HG03354 (cell line): ENCODE data around the gene PML.

ENCODE experiments used
- ATAC-seq: cut with Tn5 transposase; IDR thresholded peaks from one replicate; pipeline ENCODE4 v1.9.1; 2021; ENCODE audit warnings: mild to moderate bottlenecking; ENCODE audit not compliant: unreplicated experiment, poor library complexity, severe bottlenecking

The PML gene, protein sequence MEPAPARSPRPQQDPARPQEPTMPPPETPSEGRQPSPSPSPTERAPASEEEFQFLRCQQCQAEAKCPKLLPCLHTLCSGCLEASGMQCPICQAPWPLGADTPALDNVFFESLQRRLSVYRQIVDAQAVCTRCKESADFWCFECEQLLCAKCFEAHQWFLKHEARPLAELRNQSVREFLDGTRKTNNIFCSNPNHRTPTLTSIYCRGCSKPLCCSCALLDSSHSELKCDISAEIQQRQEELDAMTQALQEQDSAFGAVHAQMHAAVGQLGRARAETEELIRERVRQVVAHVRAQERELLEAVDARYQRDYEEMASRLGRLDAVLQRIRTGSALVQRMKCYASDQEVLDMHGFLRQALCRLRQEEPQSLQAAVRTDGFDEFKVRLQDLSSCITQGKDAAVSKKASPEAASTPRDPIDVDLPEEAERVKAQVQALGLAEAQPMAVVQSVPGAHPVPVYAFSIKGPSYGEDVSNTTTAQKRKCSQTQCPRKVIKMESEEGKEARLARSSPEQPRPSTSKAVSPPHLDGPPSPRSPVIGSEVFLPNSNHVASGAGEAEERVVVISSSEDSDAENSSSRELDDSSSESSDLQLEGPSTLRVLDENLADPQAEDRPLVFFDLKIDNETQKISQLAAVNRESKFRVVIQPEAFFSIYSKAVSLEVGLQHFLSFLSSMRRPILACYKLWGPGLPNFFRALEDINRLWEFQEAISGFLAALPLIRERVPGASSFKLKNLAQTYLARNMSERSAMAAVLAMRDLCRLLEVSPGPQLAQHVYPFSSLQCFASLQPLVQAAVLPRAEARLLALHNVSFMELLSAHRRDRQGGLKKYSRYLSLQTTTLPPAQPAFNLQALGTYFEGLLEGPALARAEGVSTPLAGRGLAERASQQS

DNA sequence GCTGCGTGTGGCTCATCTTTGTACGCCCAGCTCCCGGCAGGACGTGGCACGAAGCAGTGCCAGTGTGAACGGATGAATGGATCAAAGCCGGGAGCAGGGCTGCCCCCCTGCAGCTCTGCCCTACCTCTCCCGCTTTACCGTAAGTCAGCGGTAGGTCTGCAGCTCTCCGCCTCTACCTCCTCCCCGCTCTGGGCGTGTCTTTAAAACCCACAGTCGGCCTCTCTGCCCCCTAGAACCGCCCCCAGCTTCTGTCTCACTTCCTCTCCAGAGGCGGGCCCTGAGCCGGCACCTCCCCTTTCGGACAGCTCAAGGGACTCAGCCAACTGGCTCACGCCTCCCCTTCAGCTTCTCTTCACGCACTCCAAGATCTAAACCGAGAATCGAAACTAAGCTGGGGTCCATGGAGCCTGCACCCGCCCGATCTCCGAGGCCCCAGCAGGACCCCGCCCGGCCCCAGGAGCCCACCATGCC lies at the start of gene PML:
PML (plus strand) TSS at position 304 of the 471 bp plus-strand sequence; CDS start at position 401, 97 bp downstream.
- peak; percentile 78 for ATAC-seq

GRCh38 chr15:73945130-73945508 lies 49.4 kb upstream of the PML start:
- ATAC-seq: no peak

DNA sequence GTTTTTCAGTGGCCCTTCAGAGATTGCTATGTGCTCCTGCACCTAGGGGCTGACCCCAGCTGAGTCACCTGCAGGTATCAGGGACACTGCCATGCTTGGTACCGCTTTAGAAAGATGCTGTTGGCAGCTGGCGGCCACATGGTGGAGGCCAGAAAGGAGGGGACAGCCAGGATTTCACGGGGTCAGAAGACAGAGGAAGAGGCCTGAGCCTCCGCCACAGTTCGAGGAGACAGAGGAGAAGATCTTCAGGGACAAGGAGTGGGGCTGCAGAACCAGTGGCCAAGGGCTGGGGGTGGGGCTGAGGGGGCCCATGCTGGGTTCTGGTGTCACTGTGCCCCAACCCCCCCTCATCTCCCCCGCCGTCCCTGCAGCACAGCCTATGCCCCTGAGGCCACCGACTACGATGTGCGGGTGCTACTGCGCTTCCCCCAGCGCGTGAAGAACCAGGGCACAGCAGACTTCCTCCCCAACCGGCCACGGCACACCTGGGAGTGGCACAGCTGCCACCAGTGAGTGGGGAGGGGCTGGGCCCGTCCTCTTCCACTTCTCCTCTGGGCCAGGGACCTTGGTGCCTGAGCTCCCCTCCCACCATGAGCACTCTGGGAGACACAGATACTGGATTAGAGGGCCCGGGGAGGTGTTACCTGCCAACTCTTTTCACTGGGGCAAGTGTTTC lies 48.3 kb upstream of the PML start:
- no peak for ATAC-seq

DNA sequence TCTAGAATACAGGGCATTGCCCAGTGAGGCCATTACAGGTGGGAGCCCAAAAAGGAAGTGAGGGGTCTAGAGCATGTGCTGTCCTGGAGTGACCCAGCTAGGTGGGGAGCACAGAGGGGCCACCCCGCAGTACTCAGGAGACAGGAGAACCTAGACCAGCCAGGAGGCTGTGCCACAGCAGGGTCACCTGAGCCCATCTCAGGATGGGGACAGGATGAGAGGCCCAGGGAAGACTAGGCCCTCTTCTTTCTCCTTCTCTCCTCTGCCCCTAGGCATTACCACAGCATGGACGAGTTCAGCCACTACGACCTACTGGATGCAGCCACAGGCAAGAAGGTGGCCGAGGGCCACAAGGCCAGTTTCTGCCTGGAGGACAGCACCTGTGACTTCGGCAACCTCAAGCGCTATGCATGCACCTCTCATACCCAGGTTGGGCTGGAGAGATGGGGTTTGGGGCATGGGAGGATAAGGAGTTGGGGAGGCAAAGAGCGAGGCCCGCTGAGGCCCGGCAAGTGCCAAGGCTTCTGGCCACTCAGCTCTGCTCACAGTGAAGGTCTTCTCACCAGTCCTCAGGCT lies 47.6 kb upstream of the PML start:
- no peak for ATAC-seq

GRCh38 chr15:73947651-73948050 lies 46.9 kb upstream of the PML start:
- ATAC-seq: no peak

DNA sequence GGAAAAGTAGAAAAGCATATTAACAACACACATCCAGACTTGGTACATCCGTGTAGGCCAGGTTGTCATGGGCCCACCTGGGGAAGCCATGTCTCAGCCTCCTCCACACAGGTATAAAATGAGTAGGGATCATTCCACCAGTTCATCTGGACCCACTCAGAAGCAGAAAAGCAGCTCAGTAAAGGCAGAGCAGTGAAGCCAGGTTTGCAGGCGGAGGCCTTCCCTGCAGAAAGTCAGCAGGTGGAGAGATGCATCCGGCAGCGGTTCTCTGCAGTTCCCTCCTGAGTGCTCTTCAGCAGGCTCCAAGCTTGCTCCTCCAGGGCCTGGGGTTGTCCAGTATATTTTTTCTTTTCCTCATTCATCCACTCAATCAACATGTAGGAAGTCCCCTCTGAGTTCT lies 46.1 kb upstream of the PML start:
- no peak for ATAC-seq

DNA sequence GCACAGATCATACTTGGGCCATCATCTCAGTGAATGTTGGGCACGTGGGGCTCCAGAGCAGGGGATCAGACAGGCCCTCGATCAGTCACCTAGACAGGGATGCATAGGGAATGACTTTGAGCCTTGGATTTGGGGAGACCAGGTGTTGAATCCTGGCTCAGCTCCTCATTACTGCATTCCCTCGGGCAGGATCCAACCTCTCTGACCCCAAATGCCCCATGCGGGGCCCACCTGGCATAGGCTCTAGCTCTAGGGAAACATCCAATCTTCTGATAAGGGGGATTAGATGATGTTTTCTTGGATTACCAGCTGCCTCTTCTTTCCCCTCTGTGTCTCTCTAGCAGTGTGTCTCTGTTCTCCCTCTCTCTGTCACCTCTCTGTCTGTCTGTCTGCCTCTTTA lies 45.5 kb upstream of the PML start:
- ATAC-seq: no peak

DNA sequence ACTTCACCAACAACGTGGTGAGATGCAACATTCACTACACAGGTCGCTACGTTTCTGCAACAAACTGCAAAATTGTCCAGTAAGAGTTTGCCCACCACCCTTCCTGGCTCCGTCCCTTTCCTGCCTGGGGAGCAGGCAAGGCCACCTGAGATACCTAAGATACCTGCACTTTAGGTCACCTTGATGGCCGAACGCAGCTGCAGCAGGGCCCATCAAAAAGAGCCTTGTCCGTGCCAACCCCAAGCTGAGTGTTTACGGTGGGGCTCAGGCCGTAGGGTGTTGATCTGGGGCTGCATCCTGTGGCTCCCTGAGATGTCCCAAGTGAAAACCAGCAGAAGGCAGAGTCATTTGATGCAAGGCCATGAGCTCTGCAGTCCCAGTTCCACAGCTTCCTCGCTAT lies 45.0 kb upstream of the PML start:
- ATAC-seq: no peak

DNA sequence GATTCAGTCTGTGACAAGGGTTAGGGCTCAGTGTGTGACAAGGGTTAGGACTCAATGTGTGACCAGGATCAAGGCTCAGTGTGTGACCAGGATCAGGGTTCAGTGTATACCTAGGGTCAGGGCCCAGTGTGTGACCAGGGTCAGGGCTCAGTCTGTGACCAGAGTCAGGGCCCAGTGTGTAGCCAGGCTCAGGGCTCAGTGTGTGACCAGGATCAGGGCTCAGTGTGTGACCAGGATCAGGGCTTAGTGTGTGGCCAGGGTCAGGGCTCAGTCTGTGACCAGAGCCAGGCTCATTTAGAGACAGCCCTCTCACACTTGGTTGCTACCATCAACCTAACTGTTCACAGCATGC lies 44.1 kb upstream of the PML start:
- ATAC-seq: no peak

GRCh38 chr15:73950831-73951561 lies 43.5 kb upstream of the PML start:
- no peak for ATAC-seq

GRCh38 chr15:73951601-73952000 lies 42.9 kb upstream of the PML start:
- ATAC-seq: no peak

DNA sequence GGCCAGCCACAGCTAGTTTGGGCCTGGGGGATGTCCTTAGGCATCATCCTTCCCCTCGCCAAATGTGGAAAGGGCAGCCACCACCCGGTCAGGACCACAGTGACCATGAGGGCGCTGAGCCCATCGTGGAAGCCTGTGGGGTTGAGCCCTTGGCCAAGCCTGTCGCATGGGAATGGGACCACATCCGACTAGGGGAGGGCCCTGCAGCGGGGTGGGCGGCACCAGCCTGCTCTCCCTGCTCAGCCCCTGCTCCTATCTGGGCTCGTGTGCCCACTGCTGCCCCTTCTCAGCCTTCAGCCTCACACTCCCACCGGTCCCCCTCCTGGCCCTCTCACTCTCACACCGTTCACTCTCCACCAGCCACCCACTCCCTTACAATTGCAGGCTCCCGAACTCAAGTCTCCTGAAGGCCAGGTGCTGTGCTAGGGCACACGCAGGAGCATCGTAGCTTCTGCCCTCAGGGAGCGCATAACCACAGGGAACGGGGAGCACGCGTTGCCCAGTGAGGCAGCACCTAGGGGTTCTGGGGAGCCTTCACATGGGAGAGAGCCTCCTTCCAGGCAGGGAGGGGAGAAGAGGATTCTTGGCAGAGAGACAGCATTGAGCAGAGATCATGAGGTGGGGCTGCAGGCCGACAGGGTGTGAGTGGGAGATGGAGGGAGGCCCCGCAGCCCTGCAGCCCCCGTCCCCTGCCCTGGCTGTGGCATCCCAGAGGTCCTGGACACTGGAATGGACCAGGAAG lies 42.2 kb upstream of the PML start:
- no peak for ATAC-seq

- no peak for ATAC-seq
These were observed 41.4 kb upstream of the PML start for GRCh38 chr15:73952913-73953750.

DNA sequence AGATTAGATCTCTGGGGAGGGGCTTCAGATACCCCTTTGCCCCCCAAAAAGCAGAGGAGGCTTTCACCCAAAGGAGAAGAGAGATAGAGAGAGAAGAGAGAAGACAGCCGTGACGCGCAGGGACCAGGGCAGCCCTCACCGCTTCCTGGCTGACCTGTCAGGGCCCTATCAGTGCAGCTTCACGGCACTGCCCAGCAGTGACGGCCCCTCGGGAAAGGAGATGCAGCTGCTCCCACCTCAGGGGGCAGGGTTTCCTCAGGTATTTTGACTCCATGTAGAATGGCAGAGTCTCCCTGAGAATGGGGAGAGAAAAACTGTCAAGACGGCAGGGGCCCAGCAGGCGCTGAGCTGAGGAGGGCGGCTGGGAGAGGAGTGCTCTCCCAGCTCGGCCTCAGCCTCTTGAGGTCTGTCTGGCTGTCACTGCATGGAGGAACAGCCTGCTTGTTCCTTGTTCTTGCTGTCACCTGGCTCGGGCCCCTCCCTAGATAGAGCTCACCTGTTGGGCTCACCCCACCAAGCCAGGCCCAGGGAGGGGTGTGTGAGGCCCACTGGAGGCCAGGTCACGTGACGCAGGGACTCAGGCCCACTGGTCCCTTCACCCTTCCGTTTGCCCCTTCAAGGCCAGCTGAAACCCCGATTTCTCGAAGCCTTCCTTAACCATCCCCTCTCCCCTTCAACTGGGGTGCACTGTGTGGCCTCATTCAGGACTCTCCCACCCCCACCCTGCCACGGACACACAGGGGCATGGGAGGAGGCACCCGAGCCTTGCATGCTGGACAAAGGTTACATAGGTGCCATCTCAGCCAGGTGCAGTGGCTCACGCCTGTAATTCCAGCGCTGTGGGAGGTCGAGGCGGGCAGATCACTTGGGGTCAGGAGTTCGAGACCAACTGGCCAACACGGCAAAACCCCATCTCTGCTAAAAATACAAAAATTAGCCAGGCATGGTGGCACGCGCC lies 40.0 kb upstream of the PML start:
- ATAC-seq: no peak

- ATAC-seq: no peak
These were observed 39.2 kb upstream of the PML start for GRCh38 chr15:73955326-73955725.

GRCh38 chr15:73955861-73956742 lies 38.4 kb upstream of the PML start:
- no peak for ATAC-seq
